Coronary artery (tissue), 2 donors: ENCODE results near the gene KEL.

ENCODE experiments used
- DNase-seq: peaks from one replicate; pipeline ENCODE4 v3.0.0-alpha.2; 2017; ENCODE audit warnings: low spot score
- H3K27ac ChIP-seq, 2 donors: fragments of 200-600 bp; sonication (generic); one replicate each; pipeline ENCODE4 v1.5.1; 2016 to 2019
- H3K4me3 ChIP-seq: fragments of 200-600 bp; sonication (generic); 2 replicates; pipeline ENCODE4 v1.5.1; 2016; ENCODE audit warnings: mild to moderate bottlenecking, moderate library complexity
- CTCF ChIP-seq: fragments of 200-600 bp; sonication (generic); IDR thresholded peaks from one replicate; pipeline ENCODE4 v1.5.1; 2019; ENCODE audit warnings: antibody characterized with exemption

The KEL gene

GRCh38 chr7:142962991-142963390 lies 828 bp upstream of the KEL start:
- DNase-seq: no peak
- no peak overlapping the region for H3K4me3 ChIP-seq

GRCh38 chr7:142961595-142961972 lies 579 bp downstream of the KEL start:
- DNase-seq: no peak
- Histone ChIP-seq H3K4me3 (no peak overlapping the region), H3K27ac (no peak overlapping the region)
- TF ChIP-seq CTCF: no peak

More at GRCh38 chr7:142962991-142963390, 828 bp upstream of the KEL start:
- no peak for TF ChIP-seq CTCF
- no peak overlapping the region for H3K27ac ChIP-seq

- no peak for TF ChIP-seq CTCF
Observed at GRCh38 chr7:142960955-142961512, 1.1 kb downstream of the KEL start.

GRCh38 chr7:142959202-142959601 lies 3.0 kb downstream of the KEL start:
- no peak for TF ChIP-seq CTCF
- no peak for DNase-seq
- Histone ChIP-seq H3K27ac (no peak overlapping the region), H3K4me3 (no peak overlapping the region)

More at GRCh38 chr7:142960955-142961512, 1.1 kb downstream of the KEL start:
- Histone ChIP-seq H3K4me3 (no peak overlapping the region), H3K27ac (no peak overlapping the region)
- no peak for DNase-seq

GRCh38 chr7:142957723-142958122 lies 4.4 kb downstream of the KEL start:
- Histone ChIP-seq H3K4me3 (no peak overlapping the region), H3K27ac (no peak overlapping the region)
- DNase-seq: no peak
- TF ChIP-seq CTCF: no peak

- DNase-seq: no peak
- Histone ChIP-seq H3K4me3 (no peak overlapping the region), H3K27ac (no peak overlapping the region)
- no peak for TF ChIP-seq CTCF
Observed at GRCh38 chr7:142956951-142957623, 5.1 kb downstream of the KEL start.

GRCh38 chr7:142954680-142955268 lies 7.4 kb downstream of the KEL start:
- no peak for DNase-seq
- no peak overlapping the region for H3K27ac ChIP-seq

More at GRCh38 chr7:142954680-142955268, 7.4 kb downstream of the KEL start:
- TF ChIP-seq CTCF: no peak
- no peak overlapping the region for H3K4me3 ChIP-seq
